ENCODE results near the gene ANKRD63. TPM values are rescaled to one million over a fixed set of nuclear protein-coding genes. Genes with fewer than 3 reads are reported as not detected.

Gene ANKRD63
- polyA plus RNA-seq, 1 of the 3 experiments (the other 2 are of a cell fraction): not detected

GRCh38 chr15:40328176-40328575 lies 45.3 kb upstream of the ANKRD63 start (continued):
- no peak for TF ChIP-seq REST (IDR thresholded peaks at IDR 0.05; ENCODE audit: low read depth, low read length)

- H2AFZ ChIP-seq (ENCODE audit: low read depth): no peak overlapping the region
- H3K9ac ChIP-seq: no peak overlapping the region
- 84% methylated on average over 6 of the region's 6 CpGs for WGBS (ENCODE audit: low lambda C conversion rate)
- peaks cover 21 to 22% of the 10 kb centered on the region in 2 experiments for H3K4me1 ChIP-seq (ENCODE audit: control insufficient read depth in 1 of 2, insufficient read depth in 2 of 2, low read depth in 1 of 2, low read length in 1 of 2)
- peaks cover 20% of the 10 kb centered on the region for H3F3A ChIP-seq (replicated peaks; ENCODE audit: insufficient read depth)
- H3K9me3 ChIP-seq: no peaks in the 10 kb centered on the region
- H3K27me3 ChIP-seq (ENCODE audit: insufficient read depth): no peaks in the 10 kb centered on the region
- H3K79me2 ChIP-seq (ENCODE audit: insufficient read depth): peaks cover 15% of the 10 kb centered on the region; the same call in 1 of the 2 replicates
- POLR2A ChIA-PET: interaction anchor here (1.4 kb wide), 1 partner anchor 9 kb away, joined by 4 read pairs; no protein-coding TSS in a partner anchor
- no peaks in the 10 kb centered on the region for H4K20me1 ChIP-seq (ENCODE audit: insufficient read depth)
- no peak for DNase-seq
- H3K4me2 ChIP-seq: peak overlapping the region; percentile 10; the same call in 1 of the 2 replicates
- CTCF ChIA-PET: interaction anchor here (1.1 to 70.6 kb wide), 8 partner anchors 13 to 179 kb away, joined by 3 to 2194 read pairs (median 10); partner anchors contain the start of genes ANKRD63, CCDC9B, DISP2 and INAFM2
- H3K36me3 ChIP-seq (replicated peaks in 1 of 2; ENCODE audit: control insufficient read depth in 1 of 2, insufficient read depth in 2 of 2, low read length in 1 of 2): peaks cover 0 to 4% of the 10 kb centered on the region in 2 experiments
- no peak overlapping the region for H3K27ac ChIP-seq (ENCODE audit: low read depth in 2 of 2, low read length in 1 of 2)
- H3K9me2 ChIP-seq: no peaks in the 10 kb centered on the region
- H3K4me3 ChIP-seq (ENCODE audit: low read depth in 2 of 2, low read length in 1 of 2): no peak overlapping the region
- TF ChIP-seq YY1 (IDR thresholded peaks at IDR 0.05; ENCODE audit: low read depth): no peak
- no peak for TF ChIP-seq ZBTB33 (IDR thresholded peaks at IDR 0.05; ENCODE audit: borderline replicate concordance, low read depth)
- no peak for TF ChIP-seq PBX3 (IDR thresholded peaks at IDR 0.05)
- TF ChIP-seq MEF2A (IDR thresholded peaks at IDR 0.05; ENCODE audit: borderline replicate concordance, low read depth): no peak
- TF ChIP-seq MXI1 (IDR thresholded peaks at IDR 0.05; ENCODE audit: low read depth, low read length): no peak
- no peak for TF ChIP-seq RFX5 (IDR thresholded peaks at IDR 0.05; ENCODE audit: low read length)
- TF ChIP-seq MAX (IDR thresholded peaks at IDR 0.05; ENCODE audit: low read depth): no peak
- no peak for TF ChIP-seq REST (IDR thresholded peaks at IDR 0.05; ENCODE audit: low read depth, low read length)
- no peak for TF ChIP-seq JUND (IDR thresholded peaks at IDR 0.05)
- no peak for TF ChIP-seq TEAD4 (IDR thresholded peaks at IDR 0.05; ENCODE audit: borderline replicate concordance, insufficient read depth)
- no peak for TF ChIP-seq SIN3A (IDR thresholded peaks at IDR 0.05; ENCODE audit: borderline replicate concordance, low read depth, low read length)
- no peak for TF ChIP-seq USF1 (IDR thresholded peaks at IDR 0.05; ENCODE audit: borderline replicate concordance, low read depth)
- no peak for TF ChIP-seq CHD2 (IDR thresholded peaks at IDR 0.05; ENCODE audit: low read length, partially characterized antibody)
- TF ChIP-seq RXRA (IDR thresholded peaks at IDR 0.05; ENCODE audit: borderline replicate concordance, low read depth): no peak
- no peak for TF ChIP-seq EP300 (IDR thresholded peaks at IDR 0.05; ENCODE audit: borderline replicate concordance in 1 of 2, low read depth in 1 of 2, low read length in 1 of 2)
- no peak for TF ChIP-seq RAD21 (IDR thresholded peaks at IDR 0.05; ENCODE audit: low read length)
- TF ChIP-seq NFIC (IDR thresholded peaks at IDR 0.05; ENCODE audit: borderline replicate concordance): no peak
- no peak for TF ChIP-seq IRF3 (IDR thresholded peaks at IDR 0.05; ENCODE audit: low read depth, low read length)
These were observed 44.6 kb upstream of the ANKRD63 start for GRCh38 chr15:40327457-40327856.

Data from SK-N-SH (cell line).